Lower leg skin (tissue), 3 donors: Measurements from ENCODE around the gene ROR2.

Experiments used
- POLR2A ChIP-seq, 2 donors: fragments of 450-650 bp; IDR thresholded peaks; one replicate each; pipeline ENCODE4 v1.6.1; 2016 to 2017; ENCODE audit warnings: antibody characterized with exemption in 2 of 2, mild to moderate bottlenecking in 1 of 2, moderate library complexity in 1 of 2
- TF ChIP-seq, protein P1 (sequence below), 3 donors: fragments of 450-650 bp; IDR thresholded peaks; one replicate each; pipeline ENCODE4 v1.5.1; 2016; ENCODE audit warnings: antibody characterized with exemption in 3 of 3, mild to moderate bottlenecking in 3 of 3, moderate library complexity in 2 of 3

DNA sequence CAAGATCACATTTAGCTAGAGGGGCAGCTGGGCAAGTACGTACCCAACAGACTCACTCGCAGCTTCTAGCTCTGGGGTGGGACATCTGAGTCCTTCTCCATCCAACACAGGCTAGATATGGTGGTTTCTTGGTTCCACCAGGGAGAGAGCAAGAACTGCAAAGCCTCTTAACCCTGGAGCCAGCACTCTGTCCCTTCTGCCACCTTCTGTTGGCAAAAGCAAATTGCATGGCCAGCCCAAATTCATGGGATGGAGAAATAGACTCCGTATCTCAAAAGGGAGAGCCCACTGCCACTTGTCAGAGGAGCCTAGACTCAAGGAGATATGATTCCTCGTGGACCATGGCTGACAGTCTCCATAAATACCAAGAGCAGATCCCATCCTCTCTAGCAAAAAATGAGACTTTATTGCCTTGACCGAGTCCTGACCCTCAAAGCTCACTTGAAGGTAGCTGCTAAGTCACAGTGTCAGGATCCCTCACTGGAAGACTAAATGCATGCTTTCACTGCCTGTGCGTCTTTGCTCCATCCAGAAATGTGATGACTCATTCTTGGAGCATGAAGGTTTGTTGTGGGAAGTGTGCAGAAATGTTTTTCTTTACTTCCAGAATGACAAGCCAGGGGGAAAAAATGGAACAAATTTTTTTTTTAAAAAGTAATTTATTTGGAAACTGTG lies 28.8 kb upstream of the ROR2 start:
- TF ChIP-seq, protein P1, sequence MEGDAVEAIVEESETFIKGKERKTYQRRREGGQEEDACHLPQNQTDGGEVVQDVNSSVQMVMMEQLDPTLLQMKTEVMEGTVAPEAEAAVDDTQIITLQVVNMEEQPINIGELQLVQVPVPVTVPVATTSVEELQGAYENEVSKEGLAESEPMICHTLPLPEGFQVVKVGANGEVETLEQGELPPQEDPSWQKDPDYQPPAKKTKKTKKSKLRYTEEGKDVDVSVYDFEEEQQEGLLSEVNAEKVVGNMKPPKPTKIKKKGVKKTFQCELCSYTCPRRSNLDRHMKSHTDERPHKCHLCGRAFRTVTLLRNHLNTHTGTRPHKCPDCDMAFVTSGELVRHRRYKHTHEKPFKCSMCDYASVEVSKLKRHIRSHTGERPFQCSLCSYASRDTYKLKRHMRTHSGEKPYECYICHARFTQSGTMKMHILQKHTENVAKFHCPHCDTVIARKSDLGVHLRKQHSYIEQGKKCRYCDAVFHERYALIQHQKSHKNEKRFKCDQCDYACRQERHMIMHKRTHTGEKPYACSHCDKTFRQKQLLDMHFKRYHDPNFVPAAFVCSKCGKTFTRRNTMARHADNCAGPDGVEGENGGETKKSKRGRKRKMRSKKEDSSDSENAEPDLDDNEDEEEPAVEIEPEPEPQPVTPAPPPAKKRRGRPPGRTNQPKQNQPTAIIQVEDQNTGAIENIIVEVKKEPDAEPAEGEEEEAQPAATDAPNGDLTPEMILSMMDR (IDR thresholded peaks at IDR 0.05), result no peak
- no peak for TF ChIP-seq POLR2A (IDR thresholded peaks at IDR 0.05)
